Upper lobe of right lung (tissue), 1 donor: Measurements from ENCODE around the gene MTFP1. TPM values are rescaled to one million over a fixed set of nuclear protein-coding genes. Genes with fewer than 3 reads are reported as not detected.

Experiments used
- ATAC-seq: fragments of 200-7000 bp; cut with Tn5 transposase; one replicate; pipeline ENCODE4 v1.9.1; 2020; ENCODE audit warnings: mild to moderate bottlenecking, moderate library complexity
- DNase-seq: peaks from one replicate; pipeline ENCODE4 v3.0.0-alpha.2; 2020
- H3K27ac ChIP-seq: fragments of 200-600 bp; one replicate; pipeline ENCODE4 v1.8.0; 2022
- H3K27me3 ChIP-seq: fragments of 200-600 bp; one replicate; pipeline ENCODE4 v1.8.0; 2022; ENCODE audit warnings: mild to moderate bottlenecking
- H3K36me3 ChIP-seq: fragments of 200-600 bp; one replicate; pipeline ENCODE4 v1.8.0; 2022
- H3K4me1 ChIP-seq: fragments of 200-600 bp; one replicate; pipeline ENCODE4 v1.8.0; 2022
- H3K4me3 ChIP-seq: fragments of 200-600 bp; one replicate; pipeline ENCODE4 v1.8.0; 2022; ENCODE audit warnings: mild to moderate bottlenecking
- H3K9me3 ChIP-seq: fragments of 200-600 bp; one replicate; pipeline ENCODE4 v1.8.0; 2022
- CTCF ChIP-seq: fragments of 200-600 bp; IDR thresholded peaks from one replicate; pipeline ENCODE4 v1.8.0; 2022; ENCODE audit warnings: antibody characterized with exemption
- intact Hi-C: fragments of 100-400 bp; cut with DNase I; formaldehyde crosslinking; loops from one replicate; pipeline ENCODE4 v1.11.0; 2022
- total RNA-seq: library from RNA; stranded (reverse); fragmentation: NEBNext Ultra II Directional; extraction: Animal tissue kit (Norgen Biotek cat#: 25700); gene quantifications from one replicate; pipeline ENCODE4 v1.2.1, GENCODE V29; 2021
- donor health status: DM: no; HTN: yes; CAD: no; lungs with severe emphysema.

MTFP1 gene
- total RNA-seq, 1 donor from 2014 or later: 11.3 TPM

GRCh38 chr22:30385942-30386341 is 39.6 kb upstream of the MTFP1 start:
- Histone ChIP-seq H3K4me1 (peaks cover 5% of the 10 kb centered on the region), H3K27me3 (no peaks in the 10 kb centered on the region), H3K27ac (no peak overlapping the region), H3K9me3 (no peaks in the 10 kb centered on the region), H3K36me3 (peaks cover 6% of the 10 kb centered on the region), H3K4me3 (no peak overlapping the region)
- TF ChIP-seq CTCF: no peak
- no peak for DNase-seq
- intact Hi-C loops: loop anchor here (5.0 kb wide), 1 partner anchor 99 kb away; the partner anchor contains the start of gene CASTOR1
- no peak for ATAC-seq

GRCh38 chr22:30386608-30386959 is 39.0 kb upstream of the MTFP1 start:
- no peak for TF ChIP-seq CTCF
- Histone ChIP-seq H3K9me3 (no peaks in the 10 kb centered on the region), H3K27me3 (no peaks in the 10 kb centered on the region), H3K4me3 (peak overlapping the region; percentile 54), H3K4me1 (peaks cover 5% of the 10 kb centered on the region), H3K36me3 (peaks cover 6% of the 10 kb centered on the region), H3K27ac (no peak overlapping the region)
- no peak for ATAC-seq
- intact Hi-C loops: loop anchor here (5.0 kb wide), 1 partner anchor 99 kb away; the partner anchor contains the start of gene CASTOR1
- DNase-seq: no peak

- ATAC-seq (peak; percentile 96), DNase-seq (peak; percentile 93)
- TF ChIP-seq CTCF: peak; percentile 83
- H3K4me1 ChIP-seq: peaks cover 5% of the 10 kb centered on the region
- H3K27ac ChIP-seq: no peak within 1 kb of the TSS
- H3K4me3 ChIP-seq: peak within 1 kb of the TSS; percentile 54
- H3K36me3 ChIP-seq: peaks cover 6% of the 10 kb centered on the region
- no peaks in the 10 kb centered on the region for H3K9me3 ChIP-seq
- intact Hi-C loops: loop anchor here (5.0 kb wide), 1 partner anchor 100 kb away; the partner anchor contains the start of gene CASTOR1
- no peaks in the 10 kb centered on the region for H3K27me3 ChIP-seq
Observed at GRCh38 chr22:30386960-30387827, 38.4 kb upstream of the MTFP1 start, which contains the start of gene RNF215. Gene RNF215 (minus strand): TSS chr22:30387411. CDS start chr22:30387313, 98 bp downstream.

GRCh38 chr22:30390974-30391691 is 34.4 kb upstream of the MTFP1 start:
- Histone ChIP-seq H3K4me3 (no peak overlapping the region), H3K36me3 (no peaks in the 10 kb centered on the region), H3K27me3 (no peaks in the 10 kb centered on the region), H3K9me3 (no peaks in the 10 kb centered on the region), H3K4me1 (peaks cover 9% of the 10 kb centered on the region), H3K27ac (no peak overlapping the region)
- TF ChIP-seq CTCF: peak; percentile 83
- DNase-seq (peak; percentile 83), ATAC-seq (peak; percentile 74)
- intact Hi-C loops: loop anchor here (2.0 to 10.0 kb wide), 2 partner anchors 98 to 286 kb away; no protein-coding TSS in a partner anchor

GRCh38 chr22:30392661-30393321 is 32.8 kb upstream of the MTFP1 start:
- intact Hi-C loops: loop anchor here (10.0 kb wide), 1 partner anchor 288 kb away; no protein-coding TSS in a partner anchor
- H3K27ac ChIP-seq: no peak overlapping the region
- peaks cover 17% of the 10 kb centered on the region for H3K4me1 ChIP-seq
- H3K27me3 ChIP-seq: no peaks in the 10 kb centered on the region
- no peaks in the 10 kb centered on the region for H3K9me3 ChIP-seq
- DNase-seq (peak; percentile 74), ATAC-seq (peak; percentile 15)
- no peak for TF ChIP-seq CTCF
- no peak overlapping the region for H3K4me3 ChIP-seq
- H3K36me3 ChIP-seq: no peaks in the 10 kb centered on the region
